Testis (tissue), 3 donors: ENCODE measurements around the gene KCNIP3. TPM values are rescaled to one million over a fixed set of nuclear protein-coding genes. Genes with fewer than 3 reads are reported as not detected.

Experiments used
- DNase-seq: peaks from one replicate; pipeline ENCODE4 v3.0.0-alpha.2; 2019
- H3K27ac ChIP-seq, 2 donors: fragments of 200-600 bp; sonication (generic); one replicate each; pipeline ENCODE4 v1.5.1; 2019
- H3K27me3 ChIP-seq: fragments of 200-600 bp; sonication (generic); one replicate; pipeline ENCODE4 v1.5.1; 2019
- H3K36me3 ChIP-seq: fragments of 200-600 bp; sonication (generic); one replicate; pipeline ENCODE4 v1.5.1; 2017; ENCODE audit warnings: low read depth; ENCODE audit errors: missing control alignments
- H3K4me1 ChIP-seq: fragments of 200-600 bp; sonication (generic); one replicate; pipeline ENCODE4 v1.5.1; 2019
- H3K4me3 ChIP-seq, 2 donors: fragments of 200-600 bp; sonication (generic); one replicate each; pipeline ENCODE4 v1.5.1; 2017 to 2019
- H3K9me3 ChIP-seq: fragments of 200-600 bp; sonication (generic); one replicate; pipeline ENCODE4 v1.5.1; 2017
- POLR2A ChIP-seq: fragments of 450-650 bp; IDR thresholded peaks from one replicate; pipeline ENCODE4 v1.6.1; 2017; ENCODE audit warnings: antibody characterized with exemption, mild to moderate bottlenecking, moderate library complexity
- WGBS, 2 donors: methylation state at CpG; one replicate each; pipeline ENCODE4 v1.1.5; 2018; 5-methylcytosine and 5-hydroxymethylcytosine counted together
- intact Hi-C: fragments of 100-400 bp; cut with DNase I; formaldehyde crosslinking; loops from one replicate; pipeline ENCODE4 v1.15.1; 2023; ENCODE audit warnings: low total_unique reads
- polyA plus RNA-seq: library from polyadenylated mRNA; stranded (reverse); fragments of 350-450 nt; fragmentation: Illumina TruSeq; extraction: RNeasy Lipid Tissue Mini Kit (QIAGEN cat#74804); gene quantifications from one replicate; pipeline ENCODE4 v1.2.3, GENCODE V29; 2014; ENCODE audit warnings: low read depth, low replicate concordance; ENCODE audit not compliant: insufficient read depth
- total RNA-seq, 2 donors: library from RNA; depleted of rRNA; stranded (reverse); fragments of >200 nt; gene quantifications; one replicate each; pipeline ENCODE4 v1.2.3, GENCODE V29; 2016
- TF ChIP-seq, protein P1 (sequence below), 3 experiments: fragments of 450-650 bp in 2 of 3; fragments of 200-600 bp in 1 of 3; sonication (generic) in 1 of 3; IDR thresholded peaks; one replicate each; pipeline ENCODE4 v1.5.1; 2016 to 2019; ENCODE audit warnings: antibody characterized with exemption in 3 of 3, mild to moderate bottlenecking in 2 of 3, moderate library complexity in 1 of 3

The KCNIP3 gene
- total and polyA plus RNA-seq, 3 donors from 2014 or later = 23.9 to 69.1 (median 43.4) TPM

GRCh38 chr2:95389245-95390119 is 92.3 kb downstream of the KCNIP3 start:
- peak; percentile 79 for DNase-seq
- intact Hi-C loops = loop anchor here (5.0 kb wide), 1 partner anchor 42 kb away; no protein-coding TSS in a partner anchor
- 53% methylated on average over 33 to 46 of the region's 46 CpGs for WGBS, 2 donors

DNA sequence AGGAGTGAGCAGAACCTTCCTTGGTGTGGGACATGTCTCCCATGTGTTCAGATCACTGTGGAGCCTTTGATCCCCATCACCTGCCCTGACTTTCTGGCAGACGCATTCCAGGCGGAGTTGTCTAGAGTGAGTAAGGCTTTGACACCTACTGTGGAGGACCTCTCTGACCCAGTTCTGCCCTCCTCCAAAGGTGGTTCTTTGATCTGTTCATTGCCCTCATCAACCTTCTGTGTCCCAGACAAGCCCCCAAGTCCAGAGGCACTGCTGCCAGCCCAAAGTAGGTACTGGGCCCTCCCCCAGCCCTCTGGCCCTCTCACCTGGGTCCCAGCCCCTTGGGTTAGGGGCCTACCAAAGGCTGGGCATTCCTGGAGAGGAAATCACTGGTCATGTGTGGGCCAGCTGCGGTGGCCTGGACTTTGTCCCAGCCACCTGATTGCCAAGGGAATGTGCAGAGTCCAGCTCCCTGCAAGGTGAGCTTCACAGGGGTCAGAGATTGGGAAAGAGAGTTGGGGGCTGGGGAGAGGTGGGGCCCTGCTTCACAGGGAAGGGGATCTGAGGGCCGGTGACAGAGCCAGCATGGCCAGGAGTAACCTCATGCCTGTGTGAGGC is 93.2 kb downstream of the KCNIP3 start:
- Histone ChIP-seq H3K27ac (no peak overlapping the region), H3K36me3 (no peaks in the 10 kb centered on the region), H3K4me1 (peaks cover 44% of the 10 kb centered on the region), H3K9me3 (no peaks in the 10 kb centered on the region), H3K27me3 (no peaks in the 10 kb centered on the region), H3K4me3 (no peak overlapping the region)
- TF ChIP-seq, protein P1, sequence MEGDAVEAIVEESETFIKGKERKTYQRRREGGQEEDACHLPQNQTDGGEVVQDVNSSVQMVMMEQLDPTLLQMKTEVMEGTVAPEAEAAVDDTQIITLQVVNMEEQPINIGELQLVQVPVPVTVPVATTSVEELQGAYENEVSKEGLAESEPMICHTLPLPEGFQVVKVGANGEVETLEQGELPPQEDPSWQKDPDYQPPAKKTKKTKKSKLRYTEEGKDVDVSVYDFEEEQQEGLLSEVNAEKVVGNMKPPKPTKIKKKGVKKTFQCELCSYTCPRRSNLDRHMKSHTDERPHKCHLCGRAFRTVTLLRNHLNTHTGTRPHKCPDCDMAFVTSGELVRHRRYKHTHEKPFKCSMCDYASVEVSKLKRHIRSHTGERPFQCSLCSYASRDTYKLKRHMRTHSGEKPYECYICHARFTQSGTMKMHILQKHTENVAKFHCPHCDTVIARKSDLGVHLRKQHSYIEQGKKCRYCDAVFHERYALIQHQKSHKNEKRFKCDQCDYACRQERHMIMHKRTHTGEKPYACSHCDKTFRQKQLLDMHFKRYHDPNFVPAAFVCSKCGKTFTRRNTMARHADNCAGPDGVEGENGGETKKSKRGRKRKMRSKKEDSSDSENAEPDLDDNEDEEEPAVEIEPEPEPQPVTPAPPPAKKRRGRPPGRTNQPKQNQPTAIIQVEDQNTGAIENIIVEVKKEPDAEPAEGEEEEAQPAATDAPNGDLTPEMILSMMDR (IDR thresholded peaks at IDR 0.05) = no peak
- TF ChIP-seq POLR2A = no peak
- WGBS, 2 donors = 94 to 100% methylated on average over 2 to 4 of the region's 4 CpGs
- intact Hi-C loops = no loop called here
- no peak for DNase-seq

More at GRCh38 chr2:95389245-95390119, 92.3 kb downstream of the KCNIP3 start:
- no peaks in the 10 kb centered on the region for H3K9me3 ChIP-seq
- TF ChIP-seq, protein P1 (IDR thresholded peaks at IDR 0.05) = peak; percentile 75 to 96 (median 90)
- TF ChIP-seq POLR2A = no peak
- peaks cover 53% of the 10 kb centered on the region for H3K4me1 ChIP-seq
- H3K27me3 ChIP-seq = no peaks in the 10 kb centered on the region
- H3K4me3 ChIP-seq = no peak overlapping the region
- H3K36me3 ChIP-seq = no peaks in the 10 kb centered on the region
- no peak overlapping the region for H3K27ac ChIP-seq

DNA sequence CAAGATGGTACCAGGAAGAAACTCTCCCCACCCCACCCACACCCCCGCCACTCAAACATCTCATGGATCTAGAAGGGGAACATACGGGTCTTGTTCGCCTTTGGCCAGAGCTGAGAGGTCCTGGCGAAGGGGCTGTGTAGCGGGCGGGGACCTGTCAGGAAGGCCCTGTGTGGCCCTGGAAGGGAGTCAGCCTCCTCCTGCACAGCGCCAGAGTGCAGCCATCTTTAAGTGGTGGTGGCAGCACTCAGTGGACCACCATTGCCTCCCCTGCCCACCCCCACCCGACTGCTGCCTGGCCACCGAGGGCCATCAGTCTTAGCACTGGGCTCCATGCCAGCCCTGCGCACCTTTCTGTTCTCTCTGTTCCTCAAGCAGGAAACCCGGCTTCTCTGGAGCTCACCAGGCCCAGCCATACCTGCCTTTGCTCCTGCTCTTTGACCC is 93.8 kb downstream of the KCNIP3 start:
- H3K36me3 ChIP-seq = no peaks in the 10 kb centered on the region
- DNase-seq = no peak
- 90 to 94% methylated on average over 9 to 11 of the region's 11 CpGs for WGBS, 2 donors
- no peaks in the 10 kb centered on the region for H3K27me3 ChIP-seq
- H3K27ac ChIP-seq = no peak overlapping the region
- intact Hi-C loops = no loop called here
- no peak overlapping the region for H3K4me3 ChIP-seq
- TF ChIP-seq, protein P1 (IDR thresholded peaks at IDR 0.05) = no peak
- TF ChIP-seq POLR2A = no peak
- peaks cover 39% of the 10 kb centered on the region for H3K4me1 ChIP-seq
- H3K9me3 ChIP-seq = no peaks in the 10 kb centered on the region

GRCh38 chr2:95391641-95392310 is 94.6 kb downstream of the KCNIP3 start:
- no peaks in the 10 kb centered on the region for H3K36me3 ChIP-seq
- DNase-seq = peak; percentile 80

More at GRCh38 chr2:95391641-95392310, 94.6 kb downstream of the KCNIP3 start:
- TF ChIP-seq, protein P1 (IDR thresholded peaks at IDR 0.05) = no peak
- no peak for TF ChIP-seq POLR2A
- Histone ChIP-seq H3K4me1 (peaks cover 30% of the 10 kb centered on the region), H3K27me3 (no peaks in the 10 kb centered on the region), H3K27ac (no peak overlapping the region), H3K9me3 (no peaks in the 10 kb centered on the region), H3K4me3 (no peak overlapping the region)
- WGBS, 2 donors = 43 to 46% methylated on average over 7 to 8 of the region's 8 CpGs
- intact Hi-C loops = no loop called here
